Nucleus accumbens (tissue), 56 donors: Measurements from ENCODE around the gene SUGCT.
"Not testable (repeated sequence)": the region's sequence is repeated elsewhere in the genome, so short reads cannot be mapped to it uniquely, and the experiment has no call there.

Source experiments
- DNase-seq, 56 donors: peaks; one replicate each; lab custom pipeline; 2025; lab: John Stamatoyannopoulos, UW

The SUGCT gene

DNA sequence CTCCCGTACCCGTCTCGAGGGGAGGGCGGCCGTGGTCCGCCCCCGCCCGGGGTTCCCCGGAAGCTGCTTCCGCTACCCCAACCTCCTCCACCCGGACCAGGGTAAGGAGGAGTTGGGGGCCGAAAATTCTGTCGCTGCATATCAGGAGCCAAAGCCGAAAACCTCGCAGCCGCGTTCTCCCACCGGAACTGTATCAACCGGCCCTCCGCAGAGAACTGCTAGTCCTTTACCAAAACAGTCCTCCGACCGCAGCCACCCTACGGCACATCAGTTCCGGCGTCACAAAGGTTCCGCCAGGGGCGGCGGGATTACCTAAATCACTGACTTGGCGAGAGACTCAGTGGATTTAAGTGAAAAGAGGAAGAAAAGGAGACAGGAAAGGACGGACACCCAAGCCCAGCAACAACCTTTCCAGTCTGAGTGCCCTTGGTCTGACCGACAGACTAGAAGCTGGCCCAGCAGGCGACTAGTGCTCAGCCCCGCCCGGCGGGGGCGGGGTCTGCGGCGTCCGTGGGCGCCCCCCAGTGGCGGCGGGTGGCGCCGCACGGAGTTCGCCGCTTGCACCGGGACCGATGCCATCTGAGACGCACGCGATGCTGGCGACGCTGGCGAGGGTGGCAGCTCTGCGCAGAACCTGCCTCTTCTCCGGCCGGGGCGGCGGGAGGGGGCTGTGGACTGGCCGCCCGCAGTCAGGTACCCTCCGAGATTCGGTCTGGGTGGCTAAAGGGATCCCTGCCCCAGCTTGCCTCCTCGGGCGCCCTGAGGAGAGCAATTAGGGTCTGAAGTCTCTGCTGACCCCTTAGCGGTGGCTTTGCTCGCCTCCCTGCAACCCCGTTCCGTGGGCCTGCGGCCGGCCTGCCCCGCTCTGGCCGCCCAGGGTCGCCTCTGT is at the start of gene SUGCT, which contains the start of gene MPLKIP:
SUGCT (plus strand) TSS at position 578 of the 889 bp plus-strand sequence.
MPLKIP (minus strand) TSS at position 195 of the 889 bp plus-strand sequence; CDS start at position 140, 55 bp downstream.
- peak; percentile 9 to 98 (median 89) for DNase-seq

DNA sequence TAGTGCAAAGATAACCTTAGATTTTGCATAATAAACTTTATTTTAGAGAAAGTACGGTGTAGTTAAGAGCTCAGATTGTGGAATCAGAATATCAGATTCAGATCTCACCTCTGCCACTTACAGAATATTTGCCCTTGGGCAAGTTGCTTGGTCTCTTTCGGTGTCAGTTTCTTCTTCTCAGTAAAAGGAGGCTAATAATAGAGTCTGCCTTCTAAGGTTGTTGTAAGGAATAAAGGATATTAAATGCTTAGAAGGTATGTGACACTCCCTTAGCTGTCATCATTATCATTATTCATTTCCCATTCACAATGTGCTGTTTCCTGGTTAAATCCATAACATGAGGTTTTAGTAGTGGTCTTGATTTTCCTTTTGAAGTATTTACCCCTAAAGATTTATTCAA is 42.6 kb upstream of the SUGCT start:
- DNase-seq = no peak

DNA sequence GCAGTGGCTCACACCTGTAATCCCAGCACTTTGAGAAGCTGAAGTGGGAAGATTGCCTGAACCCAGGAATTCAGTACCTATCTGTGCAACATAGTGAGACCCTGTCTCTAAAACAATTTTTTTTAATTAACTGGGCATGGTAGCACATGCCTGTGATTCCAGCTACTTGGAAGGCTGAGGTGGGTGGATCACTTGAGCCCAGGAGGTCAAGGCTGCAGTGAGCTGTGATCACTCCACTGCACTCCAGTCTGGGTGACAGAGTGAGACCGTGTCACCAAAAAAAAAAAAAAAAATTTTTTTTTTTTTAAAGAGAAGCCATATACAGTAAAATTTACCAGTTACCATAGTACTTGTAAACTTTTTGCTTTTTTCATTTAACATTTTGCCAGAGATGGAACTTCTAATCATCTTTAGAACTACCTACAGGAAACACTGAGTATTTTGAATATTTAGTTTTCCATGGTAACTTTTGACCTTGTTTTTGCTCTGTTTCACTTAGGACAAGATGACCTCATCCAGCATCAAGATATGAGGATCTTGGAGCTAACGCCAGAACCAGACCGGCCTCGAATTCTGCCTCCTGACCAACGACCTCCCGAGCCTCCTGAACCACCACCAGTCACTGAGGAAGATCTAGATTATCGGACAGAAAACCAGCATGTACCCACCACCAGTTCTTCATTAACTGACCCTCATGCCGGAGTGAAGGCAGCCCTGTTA is 41.0 kb upstream of the SUGCT start:
- DNase-seq = no peak

DNA sequence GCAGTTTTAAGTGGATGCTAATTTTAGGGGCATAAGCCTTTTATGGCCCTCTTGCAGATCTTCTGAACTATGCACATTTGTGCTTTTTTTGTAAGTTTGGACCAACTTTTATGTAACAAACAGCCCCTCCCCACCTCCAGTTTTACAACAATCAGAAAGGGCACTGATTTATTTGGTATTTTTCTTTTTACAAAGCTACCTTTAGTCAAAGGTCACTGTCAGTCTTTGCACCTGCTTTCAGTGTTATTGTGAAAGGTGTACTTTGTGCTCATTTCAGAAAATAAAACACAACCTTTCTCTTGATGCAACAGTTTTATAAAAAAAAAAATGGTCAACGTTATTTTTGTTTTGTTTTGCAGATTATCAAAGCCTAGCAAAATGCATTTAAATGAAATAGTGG is 39.6 kb upstream of the SUGCT start:
- DNase-seq = no peak

DNA sequence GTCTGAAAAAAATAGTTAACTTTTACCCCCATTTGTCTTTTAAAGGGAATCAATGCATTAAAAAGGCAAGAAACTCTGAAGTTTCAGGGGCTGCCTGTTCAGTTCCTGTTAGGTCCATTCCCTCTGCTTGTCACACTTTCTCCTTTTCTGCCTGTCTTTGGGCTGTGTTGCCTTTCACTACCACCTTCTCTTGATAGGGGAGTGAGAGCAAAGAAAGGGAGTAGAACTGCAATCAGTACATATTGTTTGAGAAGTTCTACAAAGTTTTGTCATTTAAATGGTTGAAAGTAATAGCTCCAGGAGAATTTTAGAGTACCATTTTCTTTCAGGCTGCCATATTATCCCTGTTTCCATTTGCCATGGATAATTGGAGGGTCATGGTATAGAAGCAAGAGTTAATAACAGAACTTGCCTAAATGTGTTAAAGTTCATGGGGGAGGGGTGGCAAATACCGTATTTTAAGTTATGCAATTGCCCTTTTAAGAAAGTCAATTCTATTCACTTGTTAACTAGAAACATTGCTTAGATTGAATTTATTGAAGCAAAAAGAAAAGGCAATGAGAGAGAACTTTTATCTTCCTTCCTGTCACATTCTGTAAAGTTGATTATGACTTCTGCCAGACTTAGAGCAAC is 39.0 kb upstream of the SUGCT start:
- DNase-seq = no peak

DNA sequence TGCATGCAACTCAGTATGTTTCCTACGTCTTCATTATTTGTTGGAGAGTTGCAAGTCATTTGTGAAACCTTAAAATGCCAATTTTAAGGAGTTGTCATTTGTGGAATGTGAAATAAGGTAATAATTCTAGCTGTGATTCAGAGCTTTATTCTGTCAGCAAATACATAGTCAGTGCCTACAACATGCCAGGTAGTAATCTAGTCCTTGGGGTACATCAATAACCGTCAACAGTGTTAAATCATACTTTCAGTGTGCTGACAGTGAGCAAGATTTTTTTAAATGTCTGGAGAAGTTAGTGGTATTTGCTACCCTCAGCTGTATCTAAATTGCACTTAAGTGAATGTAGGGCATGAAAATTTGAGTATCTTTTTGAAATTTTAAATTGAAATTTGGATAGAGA is 37.1 kb upstream of the SUGCT start:
- no peak for DNase-seq

DNA sequence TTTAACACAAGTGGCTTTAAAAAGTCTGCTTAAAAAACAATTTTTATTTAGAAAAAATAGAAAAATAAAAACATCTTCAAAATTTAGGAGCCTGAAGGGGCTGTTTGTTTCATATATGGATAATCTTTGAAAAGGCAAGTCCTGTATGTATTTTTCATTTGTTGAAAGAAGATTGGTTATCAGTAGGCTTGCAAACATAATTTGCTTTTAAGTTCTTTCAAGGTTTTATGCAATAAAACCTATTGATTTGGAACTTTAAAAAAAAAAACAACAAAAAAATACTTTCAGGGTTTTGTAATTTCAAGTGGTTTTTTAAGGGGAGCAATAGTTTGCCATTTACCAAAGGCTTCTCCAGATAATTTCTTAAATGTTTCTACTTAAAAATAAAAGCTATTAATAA is 36.0 kb upstream of the SUGCT start:
- no peak for DNase-seq

DNA sequence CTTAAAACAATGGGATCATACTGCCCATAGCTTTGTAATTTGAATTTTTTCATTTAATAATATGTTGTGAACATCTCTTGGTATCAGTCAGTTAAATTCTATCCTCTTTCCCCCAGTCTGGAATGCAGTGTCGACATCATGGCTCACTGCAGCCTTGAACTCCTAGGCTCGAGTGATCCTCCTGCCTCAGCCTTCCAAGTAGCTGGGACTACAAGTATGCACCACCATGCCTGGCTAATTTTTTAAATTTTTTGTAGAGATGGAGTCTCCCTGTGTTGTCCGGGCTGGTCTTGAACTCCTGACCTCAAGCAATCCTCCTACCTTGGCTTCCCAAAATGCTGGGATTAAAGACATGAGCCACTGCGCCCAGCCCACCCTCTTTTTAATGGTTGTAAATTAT is 35.0 kb upstream of the SUGCT start:
- no peak for DNase-seq

DNA sequence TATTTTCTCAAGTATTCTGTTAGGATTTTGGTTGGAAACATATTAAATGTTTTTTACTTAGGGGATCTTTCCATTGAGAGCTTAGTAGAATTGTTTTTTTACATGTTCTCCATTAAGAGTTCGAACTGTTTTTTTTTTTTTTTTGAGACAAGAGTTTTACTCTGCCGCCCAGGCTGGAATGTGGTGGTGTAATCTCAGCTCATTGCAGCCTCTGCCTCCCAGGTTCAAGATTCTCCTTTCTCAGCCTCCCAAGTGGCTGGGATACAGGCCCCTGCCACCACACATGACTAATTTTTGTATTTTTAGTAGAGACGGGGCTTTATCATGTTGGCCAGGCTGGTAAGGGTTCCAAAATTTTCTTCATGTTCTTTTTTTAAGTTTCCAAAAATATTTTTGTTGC is 33.6 kb upstream of the SUGCT start:
- no peak for DNase-seq

DNA sequence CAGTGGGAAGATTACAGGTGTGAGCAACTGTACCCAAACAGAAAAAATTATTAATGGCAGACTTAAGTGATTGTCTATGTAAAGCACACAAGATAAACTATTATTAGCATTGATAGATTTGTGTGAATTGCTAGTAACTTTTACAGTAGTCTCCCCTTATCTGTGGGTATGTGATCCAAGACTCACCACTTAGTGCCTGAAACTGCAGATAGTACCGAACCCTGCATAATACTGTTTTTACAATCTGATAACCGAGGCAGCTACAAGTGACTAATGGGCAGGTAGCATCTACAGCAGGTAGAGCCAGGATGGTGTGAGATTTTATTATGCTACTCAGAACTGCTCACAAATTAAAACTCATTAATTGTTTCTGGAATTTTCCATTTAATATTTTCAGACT is 31.9 kb upstream of the SUGCT start:
- DNase-seq = no peak

DNA sequence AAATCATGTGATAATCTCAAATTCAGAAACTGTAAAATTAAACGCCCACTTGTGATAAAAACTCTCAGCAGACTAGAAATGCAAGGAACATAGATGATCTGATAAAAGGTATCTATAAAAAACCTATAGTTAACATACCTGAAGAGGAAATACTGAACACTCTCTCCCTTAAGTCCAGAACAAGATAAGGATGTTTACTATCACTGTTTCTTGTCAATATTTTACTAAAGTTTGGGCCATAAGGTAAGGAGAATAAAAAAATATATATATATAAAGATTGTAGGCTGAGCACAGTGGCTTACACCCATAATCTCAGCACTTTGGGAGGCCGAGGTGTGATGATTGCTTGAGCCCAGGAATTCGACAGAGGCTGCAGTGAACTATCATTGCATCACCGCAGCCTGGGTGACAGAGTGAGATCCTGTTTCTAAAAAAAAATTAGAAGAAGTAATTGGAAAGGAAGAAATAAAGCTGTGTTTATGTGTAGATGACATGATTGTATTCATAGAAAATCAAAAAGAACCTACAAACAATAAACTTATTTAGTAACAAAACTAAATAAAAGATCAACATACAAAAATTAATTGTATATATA is 28.8 kb upstream of the SUGCT start:
- DNase-seq = no peak

DNA sequence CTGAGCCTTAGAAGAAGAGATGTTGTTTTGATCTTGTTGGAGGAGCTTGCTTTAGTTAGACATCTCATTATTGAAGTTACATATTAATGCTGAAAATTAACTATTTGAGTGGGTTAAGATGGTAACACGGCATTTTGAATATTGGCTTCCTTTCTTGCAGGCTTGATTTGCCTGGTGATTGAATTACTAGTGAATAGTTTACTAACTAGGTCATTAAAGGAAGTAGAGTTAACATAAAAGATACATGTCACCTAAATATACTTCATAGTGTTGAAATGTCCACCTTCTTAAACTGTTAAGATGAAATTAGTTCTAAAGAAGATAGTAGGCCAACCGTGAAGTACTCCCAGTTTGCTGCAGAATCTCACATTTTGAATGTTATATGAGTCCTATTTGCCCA is 18.9 kb upstream of the SUGCT start:
- no peak for DNase-seq

DNA sequence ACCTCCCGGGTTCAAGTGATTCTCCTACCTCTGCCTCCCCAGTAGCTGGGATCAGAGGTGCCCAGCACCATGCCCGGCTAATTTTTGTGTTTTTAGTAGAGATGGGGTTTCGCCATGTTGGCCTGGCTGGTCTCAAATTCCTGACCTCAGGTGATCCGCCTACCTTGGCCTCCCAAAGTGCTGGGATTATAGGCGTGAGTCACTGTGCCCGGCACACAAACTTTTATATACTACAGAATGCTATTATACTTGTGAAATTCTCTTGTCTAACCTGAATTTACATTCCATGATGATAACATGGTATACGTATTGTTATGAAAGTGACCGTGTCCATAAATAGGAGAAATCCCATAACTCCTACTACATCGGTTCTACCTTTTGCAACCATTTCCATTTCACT is 17.6 kb upstream of the SUGCT start:
- DNase-seq = not testable (repeated sequence)

DNA sequence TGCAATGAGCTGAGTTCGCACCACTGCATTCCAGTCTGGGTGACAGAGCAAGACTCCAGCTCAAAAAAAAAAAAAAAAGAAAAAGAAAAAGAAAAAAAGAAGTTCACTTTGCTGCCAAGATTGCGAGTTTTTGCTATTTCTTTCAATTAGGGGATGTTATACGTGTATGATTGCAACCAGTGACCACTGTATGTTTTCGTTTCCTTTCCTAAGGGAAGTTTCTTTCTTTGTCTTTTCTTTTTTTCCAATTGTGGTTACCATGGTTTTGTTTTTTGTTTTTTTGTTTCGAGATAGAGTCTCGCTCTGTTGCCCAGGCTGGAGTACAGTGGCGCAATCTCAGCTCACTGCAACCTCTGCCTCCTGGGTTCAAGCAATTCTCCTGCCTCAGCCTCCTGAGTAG is 16.6 kb upstream of the SUGCT start:
- DNase-seq = not testable (repeated sequence)

DNA sequence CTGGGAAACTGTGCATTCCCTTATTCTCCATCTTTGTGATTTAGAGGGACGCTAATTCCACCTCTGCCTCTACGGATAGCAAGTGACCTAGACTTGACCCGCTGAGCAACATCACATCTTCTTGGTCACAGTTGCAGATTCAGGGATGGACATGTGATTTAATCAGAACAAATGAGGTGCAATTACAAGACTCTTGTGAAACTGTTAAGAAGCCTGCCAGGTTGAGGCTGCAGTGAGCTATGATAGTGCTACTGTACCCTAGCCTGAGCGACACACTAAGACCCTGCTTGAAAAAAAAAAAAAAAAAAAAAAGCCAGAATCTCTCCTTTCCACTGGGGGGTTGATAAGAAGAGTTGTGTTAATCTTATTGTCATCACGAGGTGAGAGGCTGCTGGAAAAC is 14.8 kb upstream of the SUGCT start:
- no peak for DNase-seq

DNA sequence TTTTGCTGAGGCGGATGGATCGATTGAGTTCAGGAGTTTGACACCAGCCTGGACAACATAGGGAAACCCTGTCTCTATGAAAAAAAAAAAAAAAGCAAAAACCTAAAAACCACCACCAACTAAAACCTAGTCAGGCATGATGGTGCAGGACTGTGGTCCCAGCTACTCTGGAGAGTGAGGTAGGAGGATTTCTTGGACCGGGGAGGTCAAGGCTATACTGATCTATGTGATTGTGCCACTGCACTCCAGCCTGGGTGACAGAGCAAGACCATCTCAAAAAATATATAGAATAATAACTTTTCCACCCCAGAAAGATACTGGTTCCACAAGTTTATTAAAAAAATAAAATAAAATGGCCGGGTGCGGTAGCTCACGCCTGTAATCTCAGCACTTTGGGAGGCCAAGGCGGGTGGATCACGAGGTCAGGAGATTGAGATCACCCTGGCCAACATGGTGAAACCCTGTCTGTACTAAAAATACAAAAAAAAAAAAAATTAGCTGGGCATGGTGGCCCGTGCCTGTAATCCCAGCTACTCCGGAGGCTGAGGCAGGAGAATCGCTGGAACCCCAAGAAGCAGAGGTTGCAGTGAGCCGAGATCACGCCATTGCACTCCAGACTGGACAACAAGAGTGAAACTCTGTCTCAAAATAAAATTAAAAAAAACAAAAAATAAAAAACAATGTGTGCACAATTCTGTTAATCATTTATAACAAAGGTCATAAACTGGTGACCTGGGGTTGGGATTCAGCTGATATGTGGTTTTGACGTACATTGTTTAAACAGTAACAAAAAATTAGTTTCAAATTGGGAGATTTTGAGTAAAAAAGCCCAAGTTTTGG is 12.5 kb upstream of the SUGCT start:
- DNase-seq = not testable (repeated sequence)

DNA sequence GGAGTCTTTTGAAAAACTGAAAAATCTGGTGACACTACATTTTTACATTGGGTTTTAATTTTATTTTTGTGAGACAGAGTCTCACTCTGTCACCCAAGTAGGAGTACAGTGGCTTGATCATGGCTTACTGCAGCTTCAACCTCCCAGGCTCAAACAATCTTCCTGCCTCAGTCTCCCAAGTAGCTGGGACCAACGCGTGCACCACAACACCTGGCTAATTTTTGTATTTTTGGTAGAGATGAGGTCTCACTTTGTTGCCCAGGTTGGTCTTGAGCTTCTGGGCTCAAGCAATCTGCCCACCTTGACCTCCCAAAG is 11.9 kb upstream of the SUGCT start:
- DNase-seq = no peak

DNA sequence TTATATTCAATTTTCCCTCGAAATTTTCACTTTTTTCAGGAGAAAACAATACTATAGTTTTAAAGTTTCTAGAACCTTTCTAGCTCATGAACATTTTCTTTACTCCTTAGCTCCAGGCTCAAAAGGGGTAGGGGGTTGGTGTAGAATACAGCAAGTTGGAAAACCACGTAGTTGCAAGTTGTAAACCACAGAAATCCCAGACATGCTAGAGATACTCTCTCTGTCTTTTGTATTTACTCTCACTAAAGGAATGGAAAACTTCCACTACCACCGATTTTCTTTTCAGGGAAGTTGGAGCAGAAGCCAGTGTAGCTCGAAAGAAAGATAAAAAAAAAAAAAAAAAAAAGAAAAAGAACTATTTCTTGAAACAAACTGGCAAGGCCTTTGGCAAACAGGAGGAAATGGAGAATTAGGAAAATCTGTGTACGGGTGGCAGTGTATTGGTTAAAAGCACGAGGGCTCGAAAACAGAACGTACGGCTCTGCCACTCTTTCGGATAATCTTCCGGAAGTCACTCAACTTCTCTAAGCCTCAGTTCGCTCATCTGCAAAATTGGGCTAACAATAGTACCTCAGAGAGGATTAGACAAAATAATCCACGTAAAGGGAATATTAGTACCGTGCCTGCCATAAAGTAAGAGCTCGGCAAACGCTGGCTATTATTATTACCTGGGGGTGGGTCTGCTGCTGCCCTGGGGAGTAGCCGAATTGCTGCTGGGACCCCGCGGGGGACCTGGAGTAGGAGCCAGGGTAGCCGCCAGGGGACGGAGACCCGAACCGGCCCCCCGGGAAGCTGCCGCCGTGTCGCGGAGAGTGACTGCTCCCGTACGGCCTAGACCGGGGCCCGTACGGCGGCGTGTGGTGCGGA is 1.0 kb upstream of the SUGCT start:
- DNase-seq = peak in 2 of 56 donors; percentile 73 to 83

DNA sequence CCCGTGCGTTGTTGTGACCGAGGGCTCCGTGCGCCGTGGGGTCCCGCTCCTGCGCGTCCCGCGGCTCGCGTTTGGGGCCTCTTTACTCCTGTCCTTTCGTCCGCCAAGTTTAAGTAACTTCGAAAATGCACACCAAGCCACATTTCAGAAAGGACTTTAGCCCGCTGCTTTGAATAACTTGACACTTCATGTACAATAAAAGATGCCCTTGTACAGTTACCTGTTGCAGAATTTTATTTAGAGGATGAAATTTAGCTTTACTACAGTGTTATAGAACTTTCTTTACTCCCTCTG is 459 bp downstream of the SUGCT start:
- DNase-seq = peak in 1 of 56 donors; percentile 56
